Measurements from ENCODE around the gene LRMDA. TPM values are rescaled to one million over a fixed set of nuclear protein-coding genes. Genes with fewer than 3 reads are reported as not detected.
A peak's percentile ranks its signal among the peaks of the same experiment; 100 is the strongest.

Gene LRMDA
- total and polyA plus RNA-seq, 2 of the 4 experiments (the other 2 are of a cell fraction): 0.07 TPM; not detected in 1

DNA sequence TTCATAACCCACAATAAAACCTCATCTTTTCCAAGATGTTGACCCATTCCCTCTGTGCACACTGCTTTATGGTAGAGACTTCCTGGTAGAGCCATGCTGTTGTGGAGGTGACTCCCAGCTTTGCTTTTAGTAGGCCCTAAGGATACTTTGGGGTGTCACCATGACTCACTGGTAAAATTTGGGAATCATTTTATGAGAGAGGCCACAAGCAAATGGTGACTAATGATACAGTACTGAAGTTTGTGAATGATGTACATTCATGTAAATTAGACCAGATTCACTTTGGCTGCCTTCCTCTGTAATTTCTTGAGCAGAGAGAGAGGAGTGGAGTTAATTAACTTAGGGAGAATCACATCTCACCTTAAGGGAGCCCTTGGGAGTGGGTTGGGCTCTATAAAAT, 686.5 kb downstream of the LRMDA start:
- Histone ChIP-seq H3K4me1 (ENCODE audit: control insufficient read depth, insufficient read depth, low read length) (peaks cover 4% of the 10 kb centered on the region), H3K18ac (ENCODE audit: low read depth, low read length) (peak overlapping the region; percentile 72; the same call in 1 of the 2 replicates), H3K23ac (ENCODE audit: low read depth, low read length) (peak overlapping the region; percentile 37; the same call in 1 of the 2 replicates), H2BK20ac (ENCODE audit: low read depth, low read length) (peak overlapping the region; percentile 72), H3K9ac (ENCODE audit: low read depth, low read length) (no peak overlapping the region), H2AFZ (replicated peaks; ENCODE audit: low read length, poor library complexity) (no peak overlapping the region), H2BK15ac (ENCODE audit: low read depth, low read length) (peak overlapping the region; percentile 1; the same call in 1 of the 3 replicates), H3K14ac (replicated peaks; ENCODE audit: low read depth, low read length) (0 out of 2 replicates have a peak overlapping the region, but pooled peaks have one; percentile 6), H3K36me3 (ENCODE audit: control insufficient read depth, insufficient read depth, low read length) (no peaks in the 10 kb centered on the region), H3K4me2 (ENCODE audit: low read depth, low read length) (no peak overlapping the region), H2AK9ac (replicated peaks; ENCODE audit: low read depth, low read length, poor library complexity) (no peak overlapping the region), H3K9me1 (ENCODE audit: insufficient read depth, low read length) (no peaks in the 10 kb centered on the region), H4K20me1 (ENCODE audit: insufficient read depth, low read length) (no peaks in the 10 kb centered on the region), H4K91ac (ENCODE audit: insufficient read depth, low read depth, low read length) (peak overlapping the region; percentile 35; the same call in 1 of the 2 replicates), H2BK120ac (ENCODE audit: low read depth, low read length) (peak overlapping the region; percentile 74), H3K9me3 (ENCODE audit: control insufficient read depth, insufficient read depth, low read length) (no peaks in the 10 kb centered on the region), H2BK5ac (ENCODE audit: low read depth, low read length, poor library complexity, severe bottlenecking) (peak overlapping the region; percentile 20), H4K8ac (ENCODE audit: low read depth in 2 of 2, low read length in 2 of 2) (peak overlapping the region in 1 of 2 experiments; percentile 48; a peak in 1 of 4 replicates), H4K5ac (ENCODE audit: low read depth, low read length) (peak overlapping the region; percentile 78; the same call in 1 of the 2 replicates), H3K79me1 (ENCODE audit: low read depth in 1 of 2, low read length in 2 of 2) (no peaks in the 10 kb centered on the region), H3K27ac (ENCODE audit: insufficient read depth, low read length) (no peak overlapping the region), H3K4me3 (ENCODE audit: insufficient read depth, low read depth, low read length) (no peak overlapping the region), H3K27me3 (ENCODE audit: control insufficient read depth, insufficient read depth, low read length) (peaks cover 7% of the 10 kb centered on the region), H3K4ac (ENCODE audit: low read depth, low read length) (peak overlapping the region; percentile 29; the same call in 1 of the 2 replicates), H2AK5ac (ENCODE audit: low read depth, low read length) (no peak overlapping the region), H3K56ac (ENCODE audit: extremely low read depth, insufficient read depth, low read length) (no peak overlapping the region)
- ATAC-seq (ENCODE audit: low read depth) (peak; percentile 63), DNase-seq (peak; percentile 52)
- CTCF ChIA-PET: interaction anchor here (1.0 to 1.9 kb wide), 2 partner anchors 14 to 31 kb away, joined by 3 to 5 read pairs; no protein-coding TSS in a partner anchor
- POLR2A ChIA-PET (ENCODE audit: unreplicated experiment): no interaction called here
- TF ChIP-seq FOS (IDR thresholded peaks at IDR 0.05; ENCODE audit: low read depth, low read length) (no peak), USF2 (IDR thresholded peaks at IDR 0.05; ENCODE audit: low read depth, low read length) (no peak)
- intact Hi-C loops (cut with micrococcal nuclease) (no loop called here), dilution Hi-C loops (cut with HindIII; ENCODE audit: low sequenced_read_pairs, unreplicated experiment) (no loop called here), in situ Hi-C loops (cut with MboI; ENCODE audit: low sequenced_read_pairs) (no loop called here)
- no TSS peak for BruUV-seq (replicated peaks)

All from IMR-90 (cell line).